Cardiac fibroblast (primary cell): ENCODE data around the gene ERCC6L2.

Source experiments
- DNase-seq, 2 donors: peaks; one replicate each; pipeline versions ENCODE4 v3.0.0 to v3.0.0-alpha.2; 2010; ENCODE audit warnings: low read depth in 2 of 2
- H3K4me3 ChIP-seq, 2 donors: replicated peaks in 1 of 2; 1 replicate in 1 of 2; 2 replicates in 1 of 2; pipeline ENCODE4 v1.5.1; 2011; ENCODE audit warnings: low read depth in 2 of 2, low read length in 2 of 2, mild to moderate bottlenecking in 2 of 2, moderate library complexity in 1 of 2
- CTCF ChIP-seq: IDR thresholded peaks from one replicate; pipeline ENCODE4 v1.5.1; 2011; ENCODE audit warnings: low read depth, mild to moderate bottlenecking, low read length, inconsistent platforms

The ERCC6L2 gene

GRCh38 chr9:95939472-95939871 lies 64.0 kb downstream of the ERCC6L2 start:
- no peak for TF ChIP-seq CTCF
- no peak overlapping the region for H3K4me3 ChIP-seq
- DNase-seq = no peak

- DNase-seq = peak in 1 of 2 donors; percentile 2
- no peak overlapping the region for H3K4me3 ChIP-seq
- TF ChIP-seq CTCF = no peak
Measured at GRCh38 chr9:95940265-95940664, 64.8 kb downstream of the ERCC6L2 start.

DNA sequence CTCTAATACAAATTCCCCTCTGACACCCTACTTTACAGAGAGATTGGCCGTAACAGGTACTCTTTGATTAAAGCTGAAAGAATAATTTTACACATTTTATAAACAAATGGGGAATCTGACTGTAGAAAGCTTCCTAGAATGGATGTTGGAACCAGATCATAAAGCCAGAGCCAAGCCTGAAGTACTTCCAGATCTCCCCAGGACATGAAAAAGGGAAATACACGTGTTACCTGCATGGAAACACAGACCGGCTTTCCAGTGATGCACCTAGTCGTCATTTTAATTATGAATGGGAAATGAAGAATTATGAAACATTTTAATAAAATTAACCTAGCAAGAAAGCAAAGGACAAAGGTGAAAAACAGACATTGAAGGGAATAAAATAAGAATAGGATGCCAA lies 66.5 kb downstream of the ERCC6L2 start:
- DNase-seq = no peak
- TF ChIP-seq CTCF = no peak
- H3K4me3 ChIP-seq = no peak overlapping the region

DNA sequence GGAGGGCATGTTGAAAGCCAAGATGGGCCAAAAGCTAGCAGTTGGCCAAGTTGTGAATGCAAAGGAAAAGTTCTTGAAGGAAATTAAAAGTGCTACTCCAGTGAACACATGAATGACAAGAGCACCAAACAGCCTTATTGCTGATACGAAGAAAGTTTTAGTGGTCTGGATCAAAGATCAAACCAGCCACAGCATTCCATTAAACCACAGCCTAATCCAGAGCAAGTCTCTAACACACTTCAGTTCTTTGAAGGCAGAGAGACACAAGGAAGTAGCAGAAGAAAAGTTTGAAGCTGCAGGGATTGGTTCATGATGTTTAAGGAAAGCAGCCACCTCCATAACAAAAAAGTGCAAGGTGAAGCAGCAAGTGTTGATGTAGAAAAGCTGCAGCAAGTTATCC lies 71.6 kb downstream of the ERCC6L2 start:
- no peak overlapping the region for H3K4me3 ChIP-seq
- no peak for DNase-seq
- TF ChIP-seq CTCF = no peak

DNA sequence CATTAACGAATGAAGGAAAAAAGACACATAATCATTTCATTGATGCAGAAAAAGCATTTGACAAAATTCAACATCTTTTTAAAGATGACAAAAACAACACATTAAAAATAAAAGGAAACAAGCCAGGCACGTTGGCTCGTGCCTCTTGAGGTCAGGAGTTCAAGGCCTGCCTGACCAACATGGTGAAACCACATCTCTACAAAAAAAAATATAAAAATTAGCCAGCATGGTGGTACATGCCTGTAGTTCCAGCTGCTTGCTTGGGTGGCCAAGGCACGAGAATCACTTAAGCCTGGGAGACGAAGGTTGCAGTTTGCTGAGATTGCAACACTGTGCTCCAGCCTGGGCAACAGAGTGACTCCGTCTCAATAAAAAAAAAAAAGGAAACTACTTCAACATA lies 77.0 kb downstream of the ERCC6L2 start:
- no peak for DNase-seq
- no peak for TF ChIP-seq CTCF

GRCh38 chr9:95953986-95954385 lies 78.5 kb downstream of the ERCC6L2 start:
- no peak for DNase-seq
- no peak overlapping the region for H3K4me3 ChIP-seq
- no peak for TF ChIP-seq CTCF

More for the DNA sequence above, 77.0 kb downstream of the ERCC6L2 start:
- H3K4me3 ChIP-seq = no peak overlapping the region

GRCh38 chr9:95954940-95955339 lies 79.4 kb downstream of the ERCC6L2 start:
- H3K4me3 ChIP-seq = no peak overlapping the region
- no peak for TF ChIP-seq CTCF
- no peak for DNase-seq
